Activated T-helper 9 cell treated with anti-CD3 and anti-CD28 coated beads, Interleukin-2, amount 50 U/mL, for 16 hours (primary cell): ENCODE results near the gene GOLGA6B.
A peak's percentile ranks its signal among the peaks of the same experiment; 100 is the strongest.
"Not testable (repeated sequence)": the region's sequence is repeated elsewhere in the genome, so short reads cannot be mapped to it uniquely, and the experiment has no call there.

Experiments
- DNase-seq: peaks from one replicate; pipeline ENCODE4 v3.0.0-alpha.2; 2020; ENCODE audit warnings: low read depth

GOLGA6B gene

GRCh38 chr15:72665706-72666105, 11.2 kb downstream of the GOLGA6B start:
- DNase-seq, result not testable (repeated sequence)

- not testable (repeated sequence) for DNase-seq
Measured at GRCh38 chr15:72669803-72670202, 15.3 kb downstream of the GOLGA6B start.

- peak; percentile 55 for DNase-seq
Measured at GRCh38 chr15:72670656-72671352, 16.3 kb downstream of the GOLGA6B start.

- no peak for DNase-seq
Measured at GRCh38 chr15:72671525-72671924, 17.0 kb downstream of the GOLGA6B start.

- DNase-seq, result no peak
Measured at GRCh38 chr15:72676838-72677237, 22.3 kb downstream of the GOLGA6B start.

GRCh38 chr15:72680931-72681330, 26.4 kb downstream of the GOLGA6B start:
- no peak for DNase-seq

GRCh38 chr15:72682772-72683171, 28.3 kb downstream of the GOLGA6B start:
- DNase-seq, result no peak

GRCh38 chr15:72685301-72685924, 30.9 kb downstream of the GOLGA6B start:
- DNase-seq, result no peak

- DNase-seq, result peak; percentile 78
Measured at GRCh38 chr15:72685925-72686794, 31.7 kb downstream of the GOLGA6B start, which contains the start of the genes BBS4 and HIGD2B. BBS4 (plus strand) TSS chr15:72686207; CDS start chr15:72686228, 21 bp downstream. HIGD2B (minus strand) TSS chr15:72686182; CDS start chr15:72676374, 9,808 bp downstream.

GRCh38 chr15:72688697-72689096, 34.2 kb downstream of the GOLGA6B start:
- no peak for DNase-seq

GRCh38 chr15:72690938-72691337, 36.4 kb downstream of the GOLGA6B start:
- no peak for DNase-seq

- DNase-seq, result no peak
Measured at GRCh38 chr15:72698938-72699337, 44.4 kb downstream of the GOLGA6B start.

GRCh38 chr15:72700076-72700475, 45.6 kb downstream of the GOLGA6B start:
- no peak for DNase-seq

GRCh38 chr15:72706266-72706665, 51.8 kb downstream of the GOLGA6B start:
- DNase-seq, result no peak

- DNase-seq, result not testable (repeated sequence)
Measured at GRCh38 chr15:72708551-72709303, 54.2 kb downstream of the GOLGA6B start.
